IMR-90 (cell line): ENCODE measurements around the gene FAM193A. TPM values are rescaled to one million over a fixed set of nuclear protein-coding genes. Genes with fewer than 3 reads are reported as not detected.

Experiments used
- BHLHE40 ChIP-seq: fragments of 150-350 bp; IDR thresholded peaks from 2 replicates; pipeline ENCODE4 v1.6.1; 2016; ENCODE audit warnings: mild to moderate bottlenecking, low read depth, low read length
- polyA plus RNA-seq, 3 experiments: library from polyadenylated mRNA; depleted of rRNA; stranded (reverse); fragments of >200 nt; gene quantifications; 2 replicates each; pipeline ENCODE4 v1.2.3, GENCODE V29; 2012; ENCODE audit warnings: low replicate concordance in 1 of 3
- total RNA-seq: library from RNA; depleted of rRNA; stranded (reverse); fragments of >200 nt; gene quantifications from 2 replicates; pipeline ENCODE4 v1.2.3, GENCODE V29; 2012
- TF ChIP-seq, protein P1 (sequence below): fragments of 150-350 bp; IDR thresholded peaks from 2 replicates; pipeline ENCODE4 v1.6.1; 2017; ENCODE audit warnings: mild to moderate bottlenecking, antibody characterized with exemption, low read length, low read depth
- TF ChIP-seq, protein P2 (sequence below): conservative IDR thresholded peaks from 2 replicates; pipeline ENCODE4 v1.5.1; 2012; ENCODE audit warnings: mild to moderate bottlenecking, low read depth, low read length, improper control_type of control experiment

The FAM193A gene
- total and polyA plus RNA-seq, 2 of the 4 experiments (the other 2 are of a cell fraction): 6.8 to 11.0 TPM

DNA sequence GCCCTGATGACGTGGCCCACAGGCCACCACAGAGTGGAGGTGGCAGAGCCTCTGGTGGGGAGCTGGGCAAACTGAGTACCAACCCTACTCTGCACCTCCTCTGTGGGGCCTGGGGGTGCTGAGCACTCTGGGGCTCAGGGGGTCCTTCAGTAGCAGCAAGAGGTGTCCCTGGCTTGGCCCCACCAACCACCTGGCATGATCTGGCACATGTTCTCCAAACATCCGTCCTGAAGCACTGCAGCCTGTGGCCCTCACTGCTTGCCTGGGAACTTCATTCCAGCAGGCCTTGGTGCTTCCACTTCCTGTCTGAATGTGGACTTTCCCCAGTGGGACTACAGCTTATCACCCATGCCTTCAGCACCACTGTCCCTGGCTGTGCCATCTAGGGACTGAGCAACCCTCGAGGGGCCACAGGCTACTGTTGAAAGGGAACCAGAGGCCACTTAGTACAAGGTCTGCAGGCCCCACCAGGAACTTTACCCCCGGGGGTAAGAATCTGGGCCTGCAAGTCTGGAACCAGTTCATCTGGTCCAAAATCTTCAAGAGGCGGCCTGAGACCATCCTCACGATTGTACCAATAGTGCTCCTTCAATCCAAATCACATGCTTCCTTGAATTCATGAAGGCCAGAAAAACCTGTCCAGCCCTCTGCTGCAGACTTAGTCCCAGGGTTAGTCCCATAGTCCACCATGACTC, 206.5 kb downstream of the FAM193A start (continued):
- TF ChIP-seq, protein P1, sequence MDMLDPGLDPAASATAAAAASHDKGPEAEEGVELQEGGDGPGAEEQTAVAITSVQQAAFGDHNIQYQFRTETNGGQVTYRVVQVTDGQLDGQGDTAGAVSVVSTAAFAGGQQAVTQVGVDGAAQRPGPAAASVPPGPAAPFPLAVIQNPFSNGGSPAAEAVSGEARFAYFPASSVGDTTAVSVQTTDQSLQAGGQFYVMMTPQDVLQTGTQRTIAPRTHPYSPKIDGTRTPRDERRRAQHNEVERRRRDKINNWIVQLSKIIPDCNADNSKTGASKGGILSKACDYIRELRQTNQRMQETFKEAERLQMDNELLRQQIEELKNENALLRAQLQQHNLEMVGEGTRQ: no peak
- TF ChIP-seq, protein P2, sequence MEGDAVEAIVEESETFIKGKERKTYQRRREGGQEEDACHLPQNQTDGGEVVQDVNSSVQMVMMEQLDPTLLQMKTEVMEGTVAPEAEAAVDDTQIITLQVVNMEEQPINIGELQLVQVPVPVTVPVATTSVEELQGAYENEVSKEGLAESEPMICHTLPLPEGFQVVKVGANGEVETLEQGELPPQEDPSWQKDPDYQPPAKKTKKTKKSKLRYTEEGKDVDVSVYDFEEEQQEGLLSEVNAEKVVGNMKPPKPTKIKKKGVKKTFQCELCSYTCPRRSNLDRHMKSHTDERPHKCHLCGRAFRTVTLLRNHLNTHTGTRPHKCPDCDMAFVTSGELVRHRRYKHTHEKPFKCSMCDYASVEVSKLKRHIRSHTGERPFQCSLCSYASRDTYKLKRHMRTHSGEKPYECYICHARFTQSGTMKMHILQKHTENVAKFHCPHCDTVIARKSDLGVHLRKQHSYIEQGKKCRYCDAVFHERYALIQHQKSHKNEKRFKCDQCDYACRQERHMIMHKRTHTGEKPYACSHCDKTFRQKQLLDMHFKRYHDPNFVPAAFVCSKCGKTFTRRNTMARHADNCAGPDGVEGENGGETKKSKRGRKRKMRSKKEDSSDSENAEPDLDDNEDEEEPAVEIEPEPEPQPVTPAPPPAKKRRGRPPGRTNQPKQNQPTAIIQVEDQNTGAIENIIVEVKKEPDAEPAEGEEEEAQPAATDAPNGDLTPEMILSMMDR: no peak
- TF ChIP-seq BHLHE40: no peak
